Astrocyte (in vitro differentiated cells and primary cell): ENCODE results near the gene FAM50B. TPM values are rescaled to one million over a fixed set of nuclear protein-coding genes. Genes with fewer than 3 reads are reported as not detected.

Experiments used
- DNase-seq: peaks from one replicate; pipeline ENCODE4 v3.0.0-alpha.2; 2010; ENCODE audit warnings: low read depth
- FAIRE-seq: peaks from 2 replicates; lab custom pipeline; 2011; peaks lifted over from hg19 to GRCh38; lab: Jason Lieb, UNC
- H2AFZ ChIP-seq: 2 replicates; pipeline ENCODE4 v1.6.0; 2012; ENCODE audit warnings: low read depth, low read length, inconsistent platforms
- H3K27ac ChIP-seq: 2 replicates; pipeline ENCODE4 v1.5.1; 2011; ENCODE audit warnings: low read depth, low read length, inconsistent platforms
- H3K27me3 ChIP-seq: 2 replicates; pipeline ENCODE4 v1.6.0; 2011; ENCODE audit warnings: low read length, inconsistent platforms; ENCODE audit not compliant: insufficient read depth
- H3K36me3 ChIP-seq: 2 replicates; pipeline ENCODE4 v1.5.1; 2011; ENCODE audit warnings: low read length, inconsistent platforms; ENCODE audit not compliant: insufficient read depth
- H3K4me1 ChIP-seq: 2 replicates; pipeline ENCODE4 v1.5.1; 2011; ENCODE audit warnings: low read length, inconsistent platforms; ENCODE audit not compliant: insufficient read depth
- H3K4me2 ChIP-seq: 2 replicates; pipeline ENCODE4 v1.6.0; 2012; ENCODE audit warnings: low read length, inconsistent platforms
- H3K4me3 ChIP-seq: 2 replicates; pipeline ENCODE4 v1.5.1; 2011; ENCODE audit warnings: low read depth, mild to moderate bottlenecking, low read length, inconsistent platforms; ENCODE audit not compliant: insufficient read depth
- H3K79me2 ChIP-seq: 2 replicates; pipeline ENCODE4 v1.6.0; 2012; ENCODE audit warnings: mild to moderate bottlenecking, low read length, inconsistent platforms; ENCODE audit not compliant: insufficient read depth
- H3K9ac ChIP-seq: 2 replicates; pipeline ENCODE4 v1.6.0; 2012; ENCODE audit warnings: mild to moderate bottlenecking, low read length, inconsistent platforms
- H3K9me3 ChIP-seq: 2 replicates; pipeline ENCODE4 v1.5.1; 2012; ENCODE audit warnings: low read depth, mild to moderate bottlenecking, low read length, inconsistent platforms; ENCODE audit not compliant: insufficient read depth
- H4K20me1 ChIP-seq: 2 replicates; pipeline ENCODE4 v1.6.0; 2012; ENCODE audit warnings: low read length, inconsistent platforms; ENCODE audit not compliant: insufficient read depth
- H3K27ac Mint-ChIP-seq: one replicate; pipeline ENCODE4 v1.8.0; 2021; ENCODE audit warnings: mild to moderate bottlenecking, mixed read lengths; ENCODE audit not compliant: unreplicated experiment
- H3K27me3 Mint-ChIP-seq: one replicate; pipeline ENCODE4 v1.8.0; 2021; ENCODE audit warnings: low read depth, mixed read lengths; ENCODE audit not compliant: unreplicated experiment
- H3K36me3 Mint-ChIP-seq: one replicate; pipeline ENCODE4 v1.8.0; 2021; ENCODE audit warnings: low read depth, mixed read lengths; ENCODE audit not compliant: unreplicated experiment
- H3K4me1 Mint-ChIP-seq: one replicate; pipeline ENCODE4 v1.8.0; 2021; ENCODE audit warnings: low read depth, mixed read lengths; ENCODE audit not compliant: unreplicated experiment
- H3K4me3 Mint-ChIP-seq: one replicate; pipeline ENCODE4 v1.8.0; 2021; ENCODE audit warnings: mild to moderate bottlenecking, moderate library complexity, mixed read lengths; ENCODE audit not compliant: unreplicated experiment
- H3K9me3 Mint-ChIP-seq: one replicate; pipeline ENCODE4 v1.8.0; 2021; ENCODE audit warnings: mild to moderate bottlenecking, mixed read lengths; ENCODE audit not compliant: unreplicated experiment
- CTCF ChIP-seq: IDR thresholded peaks from 2 replicates; pipeline ENCODE4 v1.5.1; 2011; ENCODE audit warnings: low read depth, mild to moderate bottlenecking, inconsistent platforms, low read length, moderate library complexity; ENCODE audit not compliant: insufficient read depth
- EZH2 ChIP-seq: IDR thresholded peaks from 2 replicates; pipeline ENCODE4 v1.6.1; 2012; ENCODE audit warnings: mild to moderate bottlenecking, low read length, inconsistent platforms; ENCODE audit not compliant: insufficient read depth
- total RNA-seq: library from RNA; stranded (reverse); gene quantifications from 2 replicates; pipeline ENCODE4 v1.2.1, GENCODE V29; 2021

FAM50B gene
- total RNA-seq, 1 donor from 2014 or later, result 4.6 TPM

GRCh38 chr6:3831761-3832530 is 17.2 kb upstream of the FAM50B start:
- H3K27me3 ChIP-seq, result no peaks in the 10 kb centered on the region
- peak overlapping the region; percentile 70 for H3K27ac Mint-ChIP-seq
- no peak overlapping the region for H3K9ac ChIP-seq
- H3K27ac ChIP-seq, result peak overlapping the region; percentile 31
- no peaks in the 10 kb centered on the region for H3K9me3 ChIP-seq
- no peak for TF ChIP-seq EZH2
- no peaks in the 10 kb centered on the region for H4K20me1 ChIP-seq
- peak overlapping the region; percentile 47 for H3K4me2 ChIP-seq
- H3K4me1 ChIP-seq, result peaks cover 10% of the 10 kb centered on the region
- no peaks in the 10 kb centered on the region for H3K36me3 Mint-ChIP-seq
- FAIRE-seq (no peak), DNase-seq (no peak)
- peak overlapping the region; percentile 49 for H2AFZ ChIP-seq
- no peaks in the 10 kb centered on the region for H3K36me3 ChIP-seq
- no peaks in the 10 kb centered on the region for H3K27me3 Mint-ChIP-seq
- no peak overlapping the region for H3K4me3 Mint-ChIP-seq
- no peaks in the 10 kb centered on the region for H3K79me2 ChIP-seq
- H3K9me3 Mint-ChIP-seq, result no peaks in the 10 kb centered on the region
- no peak overlapping the region for H3K4me3 ChIP-seq
- H3K4me1 Mint-ChIP-seq, result peaks cover 26% of the 10 kb centered on the region

GRCh38 chr6:3835055-3835731 is 14.0 kb upstream of the FAM50B start:
- no peak for FAIRE-seq
- no peaks in the 10 kb centered on the region for H3K9me3 Mint-ChIP-seq
- no peaks in the 10 kb centered on the region for H3K36me3 Mint-ChIP-seq

GRCh38 chr6:3835785-3836184 is 13.4 kb upstream of the FAM50B start:
- H2AFZ ChIP-seq, result no peak overlapping the region
- no peaks in the 10 kb centered on the region for H3K27me3 ChIP-seq
- Mint-ChIP-seq H3K4me1 (peaks cover 17% of the 10 kb centered on the region), H3K4me3 (no peak overlapping the region), H3K27ac (no peak overlapping the region), H3K9me3 (no peaks in the 10 kb centered on the region), H3K36me3 (no peaks in the 10 kb centered on the region), H3K27me3 (no peaks in the 10 kb centered on the region)
- FAIRE-seq (no peak), DNase-seq (no peak)
- no peaks in the 10 kb centered on the region for H3K79me2 ChIP-seq
- H3K27ac ChIP-seq, result no peak overlapping the region
- no peak overlapping the region for H3K4me3 ChIP-seq
- no peaks in the 10 kb centered on the region for H4K20me1 ChIP-seq
- TF ChIP-seq CTCF (no peak), EZH2 (no peak)
- H3K9me3 ChIP-seq, result no peaks in the 10 kb centered on the region
- no peak overlapping the region for H3K9ac ChIP-seq
- H3K4me1 ChIP-seq, result peaks cover 20% of the 10 kb centered on the region
- H3K36me3 ChIP-seq, result no peaks in the 10 kb centered on the region
- H3K4me2 ChIP-seq, result no peak overlapping the region

More at GRCh38 chr6:3835055-3835731, 14.0 kb upstream of the FAM50B start:
- H3K36me3 ChIP-seq, result no peaks in the 10 kb centered on the region
- no peak overlapping the region for H3K27ac ChIP-seq
- H3K4me1 ChIP-seq, result peaks cover 20% of the 10 kb centered on the region
- peaks cover 19% of the 10 kb centered on the region for H3K4me1 Mint-ChIP-seq
- no peaks in the 10 kb centered on the region for H3K9me3 ChIP-seq
- no peak for DNase-seq
- no peak overlapping the region for H3K9ac ChIP-seq
- H3K27ac Mint-ChIP-seq, result no peak overlapping the region
- no peaks in the 10 kb centered on the region for H3K27me3 Mint-ChIP-seq
- H3K4me3 ChIP-seq, result no peak overlapping the region
- H3K4me2 ChIP-seq, result no peak overlapping the region
- TF ChIP-seq EZH2 (no peak), CTCF (no peak)
- H3K79me2 ChIP-seq, result no peaks in the 10 kb centered on the region
- H3K27me3 ChIP-seq, result no peaks in the 10 kb centered on the region
- no peak overlapping the region for H2AFZ ChIP-seq
- H3K4me3 Mint-ChIP-seq, result no peak overlapping the region
- H4K20me1 ChIP-seq, result no peaks in the 10 kb centered on the region
